Fibroblast of the aortic adventitia (primary cell): ENCODE measurements around the gene TMEM63C. TPM values are rescaled to one million over a fixed set of nuclear protein-coding genes. Genes with fewer than 3 reads are reported as not detected.
"Not testable (repeated sequence)": the region's sequence is repeated elsewhere in the genome, so short reads cannot be mapped to it uniquely, and the experiment has no call there.

Source experiments
- DNase-seq: peaks from one replicate; pipeline ENCODE4 v3.0.0-alpha.2; 2010; ENCODE audit warnings: low read depth
- H3K4me3 ChIP-seq: 2 replicates; pipeline ENCODE4 v1.5.1; 2011; ENCODE audit warnings: low read depth, mild to moderate bottlenecking, control low read depth, low read length, moderate library complexity
- CTCF ChIP-seq: IDR thresholded peaks from 2 replicates; pipeline ENCODE4 v1.5.1; 2011; ENCODE audit warnings: mild to moderate bottlenecking, low read length, control low read depth, inconsistent platforms; ENCODE audit not compliant: insufficient read depth
- total RNA-seq: library from RNA; depleted of rRNA; stranded (reverse); fragments of >200 nt; gene quantifications from 2 replicates; pipeline ENCODE4 v1.2.3, GENCODE V29; 2012; ENCODE audit warnings: low replicate concordance

TMEM63C gene
- total RNA-seq, 1 donor, result not detected

- no peak for TF ChIP-seq CTCF
- DNase-seq, result no peak
- no peak overlapping the region for H3K4me3 ChIP-seq
These were observed 26.5 kb upstream of the TMEM63C start for GRCh38 chr14:77155083-77155482.

GRCh38 chr14:77157740-77158139 lies 23.9 kb upstream of the TMEM63C start:
- no peak overlapping the region for H3K4me3 ChIP-seq
- no peak for DNase-seq
- no peak for TF ChIP-seq CTCF

GRCh38 chr14:77158175-77158881 lies 23.3 kb upstream of the TMEM63C start:
- no peak for TF ChIP-seq CTCF
- peak overlapping the region; percentile 13 for H3K4me3 ChIP-seq
- DNase-seq, result peak; percentile 75

GRCh38 chr14:77158882-77159255 lies 22.7 kb upstream of the TMEM63C start:
- TF ChIP-seq CTCF, result no peak
- DNase-seq, result no peak
- H3K4me3 ChIP-seq, result no peak overlapping the region

- H3K4me3 ChIP-seq, result no peak overlapping the region
- no peak for DNase-seq
- no peak for TF ChIP-seq CTCF
These were observed 20.6 kb upstream of the TMEM63C start for GRCh38 chr14:77161011-77161410.

- DNase-seq, result no peak
- no peak for TF ChIP-seq CTCF
- H3K4me3 ChIP-seq, result no peak overlapping the region
These were observed 11.6 kb upstream of the TMEM63C start for GRCh38 chr14:77170045-77170444.

GRCh38 chr14:77172916-77173315 lies 8.7 kb upstream of the TMEM63C start:
- H3K4me3 ChIP-seq, result no peak overlapping the region
- DNase-seq, result no peak
- TF ChIP-seq CTCF, result no peak

- DNase-seq, result peak; percentile 27
- not testable (repeated sequence) for H3K4me3 ChIP-seq
These were observed 7.5 kb upstream of the TMEM63C start for GRCh38 chr14:77173911-77174617.
